GM18951 (cell line): ENCODE measurements around the gene SEC31B.

Experiments used
- POLR2A ChIP-seq: IDR thresholded peaks from 4 replicates; pipeline ENCODE4 v1.6.1; 2011; ENCODE audit warnings: mild to moderate bottlenecking; ENCODE audit not compliant: insufficient read length, insufficient read depth; ENCODE audit errors: extremely low read depth
- in situ Hi-C: fragments of 300-500 bp; cut with MboI; formaldehyde crosslinking; loops from one replicate; pipeline ENCODE4 v1.12.0; 2022; ENCODE audit warnings: low sequenced_read_pairs, mixed read lengths, inconsistent platforms; ENCODE audit not compliant: unreplicated experiment

Gene SEC31B

DNA sequence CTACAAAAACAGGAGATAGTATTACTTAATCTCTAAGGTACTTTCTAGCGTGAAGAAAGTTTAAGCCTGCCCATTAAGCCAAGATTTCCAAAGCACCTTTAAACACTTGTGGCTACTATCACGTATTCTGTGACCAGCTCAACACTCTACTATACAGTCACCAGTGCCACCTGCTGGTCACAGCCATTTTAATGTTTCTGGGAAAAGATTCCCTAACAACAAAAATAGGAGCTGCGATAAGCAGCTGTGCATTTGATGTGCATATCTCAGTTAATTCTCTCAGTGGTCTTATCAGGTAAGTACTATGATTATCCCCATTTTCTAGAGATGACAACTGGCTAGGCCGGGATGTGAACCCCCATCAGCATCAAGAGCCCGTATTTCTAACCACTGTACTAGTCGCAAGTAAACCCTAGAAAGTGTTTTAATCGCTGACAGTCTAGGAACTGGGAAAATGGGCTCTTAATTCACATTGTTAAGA is 860 bp downstream of the SEC31B start:
- in situ Hi-C loops = loop anchor here (10.0 kb wide), 2 partner anchors 74 to 174 kb away; partner anchors contain the start of gene SCD
- no peak for TF ChIP-seq POLR2A

GRCh38 chr10:100516847-100517246 is 2.8 kb downstream of the SEC31B start:
- TF ChIP-seq POLR2A = no peak
- in situ Hi-C loops = loop anchor here (10.0 kb wide), 2 partner anchors 72 to 172 kb away; partner anchors contain the start of gene SCD

GRCh38 chr10:100515612-100516011 is 4.0 kb downstream of the SEC31B start:
- TF ChIP-seq POLR2A = no peak
- in situ Hi-C loops = loop anchor here (10.0 kb wide), 2 partner anchors 71 to 171 kb away; partner anchors contain the start of gene SCD

GRCh38 chr10:100510533-100511308 is 8.9 kb downstream of the SEC31B start:
- in situ Hi-C loops = loop anchor here (10.0 kb wide), 2 partner anchors 66 to 166 kb away; partner anchors contain the start of gene SCD
- no peak for TF ChIP-seq POLR2A

- in situ Hi-C loops = no loop called here
- no peak for TF ChIP-seq POLR2A
These were observed 10.3 kb downstream of the SEC31B start for GRCh38 chr10:100509241-100509840.

DNA sequence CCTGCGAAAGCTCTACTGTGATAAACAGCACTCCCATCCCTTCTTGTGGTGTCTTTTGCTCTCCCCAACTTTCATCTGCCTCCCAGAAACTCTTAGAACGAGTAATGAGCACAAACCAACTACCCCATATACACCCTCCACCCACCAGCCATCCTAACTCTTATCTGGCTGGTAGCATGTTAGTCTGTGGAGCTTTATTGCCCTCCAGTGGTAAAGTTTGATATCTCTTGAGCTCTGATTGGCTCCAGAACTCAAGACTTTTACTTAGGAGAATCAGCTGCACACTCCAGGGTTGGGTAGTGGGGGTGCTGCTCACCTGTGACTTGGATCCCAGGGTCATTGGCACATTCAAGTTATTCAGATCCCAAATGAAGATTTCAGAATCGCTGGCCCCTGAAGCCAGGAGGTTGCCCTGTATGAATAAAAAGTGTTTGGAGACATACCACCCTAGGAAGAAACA is 10.9 kb downstream of the SEC31B start:
- TF ChIP-seq POLR2A = no peak
- in situ Hi-C loops = no loop called here

GRCh38 chr10:100508266-100508665 is 11.4 kb downstream of the SEC31B start:
- in situ Hi-C loops = no loop called here
- TF ChIP-seq POLR2A = no peak

- in situ Hi-C loops = no loop called here
- no peak for TF ChIP-seq POLR2A
These were observed 12.3 kb downstream of the SEC31B start for GRCh38 chr10:100507357-100507732.

DNA sequence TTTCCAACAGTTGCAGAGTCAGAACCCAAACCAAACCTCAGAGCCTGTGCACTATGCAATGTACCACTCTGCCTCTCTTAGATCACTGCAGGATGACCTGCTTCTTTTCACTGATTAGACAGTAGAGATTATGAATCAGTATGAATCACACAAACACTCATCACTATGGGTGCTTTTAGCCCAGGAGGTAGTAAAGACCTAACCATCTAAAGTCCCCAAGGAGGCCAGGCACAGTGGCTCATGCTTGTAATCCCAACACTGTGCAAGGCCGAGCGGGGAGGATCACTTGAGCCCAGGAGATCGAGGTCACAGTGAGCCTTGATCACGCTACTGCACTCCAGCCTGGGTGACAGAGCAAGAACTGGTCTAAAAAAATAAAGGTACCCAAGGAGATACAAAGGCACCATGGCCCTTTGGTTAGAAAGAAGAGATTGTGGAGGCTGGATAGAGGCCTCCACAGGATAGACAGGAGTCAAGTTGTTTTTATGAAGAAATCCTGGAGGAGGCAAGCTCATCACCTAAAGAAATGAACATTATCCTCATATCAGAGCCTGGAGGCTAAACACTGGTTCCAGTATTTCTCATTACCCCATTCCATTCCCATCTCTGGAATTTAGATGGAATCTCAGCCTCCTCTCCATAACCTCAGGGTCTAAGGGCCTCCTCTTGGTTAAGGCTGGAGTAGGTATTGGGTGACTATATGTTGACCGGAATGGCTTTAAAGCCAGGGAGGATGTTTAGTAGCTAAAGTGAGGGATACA is 12.9 kb downstream of the SEC31B start:
- in situ Hi-C loops = no loop called here
- TF ChIP-seq POLR2A = no peak

DNA sequence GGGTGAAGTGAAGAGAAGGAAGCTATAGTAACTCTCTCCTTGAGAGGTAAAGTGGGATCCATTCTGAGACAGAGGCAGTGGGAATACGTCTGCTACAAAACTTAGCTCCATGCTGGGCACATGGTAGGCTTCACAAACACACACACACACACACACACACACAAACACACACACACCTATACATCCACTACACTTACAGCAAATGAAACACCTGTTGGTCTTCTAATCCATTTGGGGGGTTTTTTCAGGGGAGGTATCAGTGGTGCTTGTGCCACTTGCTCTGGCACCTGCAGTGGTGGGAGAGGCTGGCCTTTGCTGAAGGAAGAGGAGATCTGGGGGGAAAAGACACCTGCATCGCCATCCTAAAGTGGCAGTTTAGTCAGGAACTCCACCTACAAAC is 14.5 kb downstream of the SEC31B start:
- TF ChIP-seq POLR2A = no peak
- in situ Hi-C loops = no loop called here

GRCh38 chr10:100504096-100504495 is 15.6 kb downstream of the SEC31B start:
- in situ Hi-C loops = no loop called here

DNA sequence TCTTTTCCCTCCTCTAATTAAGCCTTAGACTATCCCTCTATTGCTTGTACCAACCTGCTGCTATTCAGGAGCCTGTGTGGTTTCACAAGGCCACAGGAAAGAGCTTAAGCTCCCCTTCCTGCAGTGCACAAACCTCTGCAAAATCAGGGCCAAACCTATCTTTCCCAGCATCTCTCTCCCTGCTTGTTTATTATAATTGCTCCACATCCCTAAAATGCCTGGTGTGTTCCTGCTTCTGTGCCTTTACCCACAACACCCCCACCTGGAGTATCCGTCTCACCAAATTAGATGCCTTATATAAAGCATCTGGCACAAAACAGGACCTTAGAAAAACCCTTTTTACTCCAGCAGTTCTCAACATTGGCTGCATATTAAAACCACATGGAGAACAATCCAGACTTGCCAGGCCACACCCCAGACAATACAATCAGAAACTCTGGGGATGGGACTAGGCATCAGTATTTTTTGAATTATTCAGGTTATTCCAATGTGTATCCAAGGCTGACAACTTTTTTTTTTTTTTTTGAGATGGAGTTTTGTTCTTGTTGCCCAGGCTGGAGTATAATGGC is 16.7 kb downstream of the SEC31B start:
- in situ Hi-C loops = no loop called here
- TF ChIP-seq POLR2A = no peak

More at GRCh38 chr10:100504096-100504495, 15.6 kb downstream of the SEC31B start:
- no peak for TF ChIP-seq POLR2A

GRCh38 chr10:100501423-100501822 is 18.2 kb downstream of the SEC31B start:
- no peak for TF ChIP-seq POLR2A
- in situ Hi-C loops = no loop called here

DNA sequence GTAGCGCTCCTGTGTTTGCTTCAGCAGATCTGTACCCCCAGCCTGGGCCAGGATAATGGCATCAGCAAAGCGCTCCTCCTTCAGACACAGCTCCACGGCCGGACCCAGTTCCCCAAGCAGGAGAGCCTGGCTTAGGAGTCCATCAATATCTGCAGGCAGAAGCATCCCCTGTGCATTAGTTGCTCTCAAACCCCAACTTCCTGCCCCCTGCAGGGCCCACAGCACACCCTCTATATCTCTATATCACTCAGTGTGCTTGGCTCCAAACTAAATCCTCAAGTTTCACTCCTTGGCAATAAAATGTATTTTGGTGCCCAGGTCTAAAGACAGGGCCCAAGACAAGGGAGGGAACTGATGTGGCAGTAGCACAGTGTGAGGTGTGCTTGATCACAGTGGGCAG is 21.6 kb downstream of the SEC31B start:
- no peak for TF ChIP-seq POLR2A
- in situ Hi-C loops = no loop called here
